Vagina (tissue), 2 donors: Measurements from ENCODE around the gene TARDBP. TPM values are rescaled to one million over a fixed set of nuclear protein-coding genes. Genes with fewer than 3 reads are reported as not detected.
"Not testable (repeated sequence)": the region's sequence is repeated elsewhere in the genome, so short reads cannot be mapped to it uniquely, and the experiment has no call there.

Experiments
- DNase-seq, 2 donors: peaks; one replicate each; pipeline ENCODE4 v3.0.0-alpha.2; 2017; ENCODE audit errors: extremely low spot score in 2 of 2
- H3K27ac ChIP-seq: fragments of 200-600 bp; sonication (generic); one replicate; pipeline ENCODE4 v1.5.1; 2019
- H3K27me3 ChIP-seq: fragments of 200-600 bp; sonication (generic); one replicate; pipeline ENCODE4 v1.5.1; 2019
- H3K36me3 ChIP-seq, 2 donors: fragments of 200-600 bp; sonication (generic); one replicate each; pipeline ENCODE4 v1.5.1; 2017 to 2019
- H3K4me1 ChIP-seq: fragments of 200-600 bp; sonication (generic); one replicate; pipeline ENCODE4 v1.5.1; 2019
- H3K4me3 ChIP-seq, 2 donors: fragments of 200-600 bp; sonication (generic); 1 replicate in 1 of 2; 2 replicates in 1 of 2; pipeline ENCODE4 v1.5.1; 2016 to 2019
- H3K9me3 ChIP-seq: fragments of 200-600 bp; sonication (generic); one replicate; pipeline ENCODE4 v1.5.1; 2019
- POLR2A ChIP-seq, 2 donors: fragments of 450-650 bp; IDR thresholded peaks; one replicate each; pipeline ENCODE4 v1.6.1; 2017; ENCODE audit warnings: antibody characterized with exemption in 2 of 2, mild to moderate bottlenecking in 2 of 2, moderate library complexity in 2 of 2
- POLR2AphosphoS5 ChIP-seq, 2 donors: sonication (generic); formaldehyde crosslinking; IDR thresholded peaks; one replicate each; pipeline ENCODE4 v1.9.0; 2017; ENCODE audit warnings: antibody characterized with exemption in 2 of 2, mild to moderate bottlenecking in 2 of 2, low read depth in 1 of 2; ENCODE audit not compliant: insufficient read depth in 1 of 2
- intact Hi-C: fragments of 100-400 bp; cut with DNase I; formaldehyde crosslinking; loops from one replicate; pipeline ENCODE4 v1.15.1; 2023
- total RNA-seq: library from RNA; depleted of rRNA; stranded (reverse); fragments of >200 nt; gene quantifications from one replicate; pipeline ENCODE4 v1.2.3, GENCODE V29; 2016
- TF ChIP-seq, protein P1 (sequence below), 3 experiments: fragments of 450-650 bp in 2 of 3; fragments of 200-600 bp in 1 of 3; sonication (generic) in 1 of 3; IDR thresholded peaks; one replicate each; pipeline ENCODE4 v1.5.1; 2017 to 2019; ENCODE audit warnings: antibody characterized with exemption in 3 of 3, mild to moderate bottlenecking in 2 of 3, moderate library complexity in 2 of 3

TARDBP gene
- total RNA-seq, 1 donor from 2014 or later = 213 TPM

- H3K36me3 ChIP-seq = no peaks in the 10 kb centered on the region
- H3K9me3 ChIP-seq = no peaks in the 10 kb centered on the region
- intact Hi-C loops = no loop called here
- DNase-seq = no peak
- H3K4me3 ChIP-seq = no peak overlapping the region
- no peak overlapping the region for H3K27ac ChIP-seq
- TF ChIP-seq, protein P1, sequence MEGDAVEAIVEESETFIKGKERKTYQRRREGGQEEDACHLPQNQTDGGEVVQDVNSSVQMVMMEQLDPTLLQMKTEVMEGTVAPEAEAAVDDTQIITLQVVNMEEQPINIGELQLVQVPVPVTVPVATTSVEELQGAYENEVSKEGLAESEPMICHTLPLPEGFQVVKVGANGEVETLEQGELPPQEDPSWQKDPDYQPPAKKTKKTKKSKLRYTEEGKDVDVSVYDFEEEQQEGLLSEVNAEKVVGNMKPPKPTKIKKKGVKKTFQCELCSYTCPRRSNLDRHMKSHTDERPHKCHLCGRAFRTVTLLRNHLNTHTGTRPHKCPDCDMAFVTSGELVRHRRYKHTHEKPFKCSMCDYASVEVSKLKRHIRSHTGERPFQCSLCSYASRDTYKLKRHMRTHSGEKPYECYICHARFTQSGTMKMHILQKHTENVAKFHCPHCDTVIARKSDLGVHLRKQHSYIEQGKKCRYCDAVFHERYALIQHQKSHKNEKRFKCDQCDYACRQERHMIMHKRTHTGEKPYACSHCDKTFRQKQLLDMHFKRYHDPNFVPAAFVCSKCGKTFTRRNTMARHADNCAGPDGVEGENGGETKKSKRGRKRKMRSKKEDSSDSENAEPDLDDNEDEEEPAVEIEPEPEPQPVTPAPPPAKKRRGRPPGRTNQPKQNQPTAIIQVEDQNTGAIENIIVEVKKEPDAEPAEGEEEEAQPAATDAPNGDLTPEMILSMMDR (IDR thresholded peaks at IDR 0.05) = no peak
- TF ChIP-seq POLR2AphosphoS5 (IDR thresholded peaks at IDR 0.05; ENCODE audit: insufficient read depth in 1 of 2, low read depth in 1 of 2) (no peak), POLR2A (IDR thresholded peaks at IDR 0.05) (no peak)
- H3K4me1 ChIP-seq = no peaks in the 10 kb centered on the region
- H3K27me3 ChIP-seq = no peaks in the 10 kb centered on the region
These were observed 19.6 kb upstream of the TARDBP start for GRCh38 chr1:10992864-10993263.

DNA sequence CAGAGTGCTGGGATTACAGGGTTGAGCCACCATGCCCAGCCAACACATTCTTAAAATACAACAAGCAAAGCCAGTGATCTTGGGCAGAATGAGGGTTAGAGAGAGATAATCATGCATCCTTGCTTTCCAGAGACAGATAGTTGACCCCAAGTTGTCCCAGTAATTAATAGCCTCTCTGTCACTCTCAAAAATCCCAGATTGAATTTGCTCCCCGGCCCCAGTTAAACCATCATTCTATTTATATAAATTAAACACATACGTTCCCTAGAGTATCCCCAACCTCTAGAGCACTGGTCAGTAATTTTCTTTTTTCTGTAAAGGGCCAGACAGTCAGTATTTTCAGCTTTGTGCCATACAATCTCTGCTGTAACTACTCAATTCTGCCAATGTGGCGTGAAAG, 16.4 kb upstream of the TARDBP start:
- H3K9me3 ChIP-seq = no peaks in the 10 kb centered on the region
- intact Hi-C loops = no loop called here
- no peaks in the 10 kb centered on the region for H3K27me3 ChIP-seq
- no peak for TF ChIP-seq POLR2AphosphoS5 (IDR thresholded peaks at IDR 0.05; ENCODE audit: insufficient read depth in 1 of 2, low read depth in 1 of 2)
- TF ChIP-seq, protein P1 (IDR thresholded peaks at IDR 0.05) = no peak
- H3K4me1 ChIP-seq = no peaks in the 10 kb centered on the region
- no peaks in the 10 kb centered on the region for H3K36me3 ChIP-seq
- H3K4me3 ChIP-seq = no peak overlapping the region
- no peak overlapping the region for H3K27ac ChIP-seq
- DNase-seq = no peak

DNA sequence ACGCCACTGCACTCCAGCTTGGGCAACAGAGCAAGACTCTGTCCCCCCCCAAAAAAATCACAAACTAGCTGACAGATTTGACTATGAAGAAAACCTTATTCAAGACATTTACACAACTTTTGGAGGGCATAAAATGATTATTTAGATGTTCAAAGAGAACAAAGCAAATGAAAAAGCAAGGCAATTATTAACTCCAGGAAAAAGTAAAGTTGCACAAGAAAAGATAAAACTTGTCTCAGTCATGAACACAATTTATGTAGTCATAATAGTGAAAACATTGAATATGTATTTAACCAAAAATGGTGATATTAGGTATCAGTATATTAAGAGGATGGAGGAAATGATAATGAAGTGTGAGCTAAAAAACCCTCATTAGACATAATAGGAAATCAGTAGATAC, 11.9 kb upstream of the TARDBP start:
- Histone ChIP-seq H3K27me3 (no peaks in the 10 kb centered on the region), H3K9me3 (no peaks in the 10 kb centered on the region), H3K36me3 (no peaks in the 10 kb centered on the region), H3K4me3 (no peak overlapping the region), H3K27ac (no peak overlapping the region), H3K4me1 (no peaks in the 10 kb centered on the region)
- intact Hi-C loops = no loop called here
- DNase-seq = no peak
- TF ChIP-seq POLR2A (IDR thresholded peaks at IDR 0.05) (no peak), POLR2AphosphoS5 (IDR thresholded peaks at IDR 0.05; ENCODE audit: insufficient read depth in 1 of 2, low read depth in 1 of 2) (no peak)
- TF ChIP-seq, protein P1 (IDR thresholded peaks at IDR 0.05) = no peak

GRCh38 chr1:11013160-11013531, 692 bp downstream of the TARDBP start:
- intact Hi-C loops = no loop called here
- H3K36me3 ChIP-seq = peaks cover 0 to 46% of the 10 kb centered on the region in 2 donors
- TF ChIP-seq, protein P1 (IDR thresholded peaks at IDR 0.05) = no peak
- TF ChIP-seq POLR2A (IDR thresholded peaks at IDR 0.05) = no peak
- no peaks in the 10 kb centered on the region for H3K27me3 ChIP-seq
- H3K27ac ChIP-seq = peak overlapping the region; percentile 96
- H3K9me3 ChIP-seq = no peaks in the 10 kb centered on the region
- H3K4me1 ChIP-seq = peaks cover 49% of the 10 kb centered on the region
- H3K4me3 ChIP-seq = peak overlapping the region; percentile 98 to 100
- DNase-seq = no peak

- H3K27ac ChIP-seq, H3K4me3 ChIP-seq, DNase-seq, H3K9me3 ChIP-seq, intact Hi-C loops, H3K27me3 ChIP-seq: not testable (repeated sequence)
- H3K36me3 ChIP-seq = peaks cover 3 to 93% of the 10 kb centered on the region in 2 donors
- peaks cover 28% of the 10 kb centered on the region for H3K4me1 ChIP-seq
These were observed 6.9 kb downstream of the TARDBP start for GRCh38 chr1:11019358-11019757.

- intact Hi-C loops = no loop called here
- Histone ChIP-seq H3K4me3 (no peak overlapping the region), H3K9me3 (no peaks in the 10 kb centered on the region), H3K27me3 (no peaks in the 10 kb centered on the region), H3K36me3 (peaks cover 3 to 93% of the 10 kb centered on the region in 2 donors), H3K27ac (no peak overlapping the region), H3K4me1 (peaks cover 22% of the 10 kb centered on the region)
- no peak for DNase-seq
- TF ChIP-seq, protein P1 (IDR thresholded peaks at IDR 0.05) = no peak
- TF ChIP-seq POLR2A (IDR thresholded peaks at IDR 0.05) (no peak), POLR2AphosphoS5 (IDR thresholded peaks at IDR 0.05; ENCODE audit: insufficient read depth in 1 of 2, low read depth in 1 of 2) (no peak)
These were observed 7.5 kb downstream of the TARDBP start for GRCh38 chr1:11019971-11020370.
